GM12878 (cell line): ENCODE measurements around the gene EFHC1. TPM values are rescaled to one million over a fixed set of nuclear protein-coding genes. Genes with fewer than 3 reads are reported as not detected.

Experiments used
- ATF2 ChIP-seq: IDR thresholded peaks from 2 replicates; pipeline ENCODE4 v1.6.1; 2012; ENCODE audit warnings: low read length, inconsistent platforms
- CHD1 ChIP-seq: IDR thresholded peaks from 2 replicates; pipeline ENCODE4 v1.6.1; 2012; ENCODE audit warnings: low read depth, low read length, improper control_type of control experiment
- CUX1 ChIP-seq: IDR thresholded peaks from 2 replicates; pipeline ENCODE4 v1.6.1; 2012; ENCODE audit warnings: improper control_type of control experiment, low read depth, low read length; ENCODE audit not compliant: insufficient replicate concordance
- ETV6 ChIP-seq, 2 experiments: fragments of 450-650 bp in 1 of 2; IDR thresholded peaks in 1 of 2; conservative IDR thresholded peaks in 1 of 2; 2 replicates each; pipeline ENCODE4 v1.6.1; 2014; ENCODE audit warnings: antibody characterized with exemption in 1 of 2, borderline replicate concordance in 1 of 2, low read depth in 1 of 2, mild to moderate bottlenecking in 1 of 2, moderate library complexity in 1 of 2
- IKZF1 ChIP-seq: fragments of 450-650 bp; conservative IDR thresholded peaks from 2 replicates; pipeline ENCODE4 v1.6.1; 2017; ENCODE audit warnings: antibody characterized with exemption, mild to moderate bottlenecking
- IKZF2 ChIP-seq, 2 experiments: fragments of 450-650 bp; IDR thresholded peaks; 2 replicates each; pipeline ENCODE4 v1.6.1; 2017; ENCODE audit warnings: mild to moderate bottlenecking in 2 of 2, moderate library complexity in 2 of 2
- KLF5 ChIP-seq: fragments of 450-650 bp; IDR thresholded peaks from 2 replicates; pipeline ENCODE4 v1.6.1; 2014; ENCODE audit warnings: mild to moderate bottlenecking; ENCODE audit not compliant: partially characterized antibody
- MXI1 ChIP-seq: fragments of 150-350 bp; IDR thresholded peaks from 2 replicates; pipeline ENCODE4 v1.6.1; 2011; ENCODE audit warnings: low read depth, mild to moderate bottlenecking, inconsistent platforms, low read length, improper control_type of control experiment
- POU2F2 ChIP-seq: IDR thresholded peaks from 3 replicates; pipeline ENCODE4 v1.6.1; 2011; ENCODE audit warnings: low read depth, mild to moderate bottlenecking, low read length, borderline replicate concordance
- RB1 ChIP-seq: fragments of 450-650 bp; formaldehyde crosslinking; IDR thresholded peaks from 2 replicates; pipeline ENCODE4 v1.6.1; 2017; ENCODE audit warnings: mild to moderate bottlenecking, borderline replicate concordance
- SIX5 ChIP-seq: IDR thresholded peaks from 2 replicates; pipeline ENCODE4 v1.6.1; 2011; ENCODE audit warnings: mild to moderate bottlenecking, low read depth, low read length, moderate library complexity; ENCODE audit not compliant: severe bottlenecking
- ZNF592 ChIP-seq: fragments of 450-650 bp; IDR thresholded peaks from 2 replicates; pipeline ENCODE4 v1.6.1; 2017; ENCODE audit warnings: mild to moderate bottlenecking, moderate library complexity
- ZZZ3 ChIP-seq: IDR thresholded peaks from 2 replicates; pipeline ENCODE4 v1.6.1; 2011; ENCODE audit warnings: low read depth; ENCODE audit not compliant: control insufficient read depth, insufficient read length
- polyA plus RNA-seq, 11 experiments: library from polyadenylated mRNA; depleted of rRNA in 4 of 11; unstranded in 6 of 11; stranded (reverse) in 5 of 11; fragments of >200 nt; fragmentation: Nextera tagmentation in 4 of 11; fragmentation: Illumina TruSeq in 1 of 11; extraction: Ambion mirVana in 4 of 11; extraction: Trizol in 1 of 11; gene quantifications; 1 replicate in 1 of 11; 2 replicates in 10 of 11; pipeline versions ENCODE4 v1.2.1 to v1.2.3, GENCODE V29; 2011 to 2016; ENCODE audit warnings: inconsistent platforms in 2 of 11, missing spikeins in 2 of 11, low read depth in 1 of 11
- total RNA-seq, 4 experiments: library from RNA; depleted of rRNA in 3 of 4; stranded (reverse); fragments of >200 nt in 3 of 4; fragmentation: Illumina TruSeq in 1 of 4; extraction: Trizol in 1 of 4; gene quantifications; 2 replicates each; pipeline versions ENCODE4 v1.2.1 to v1.2.3, GENCODE V29; 2013 to 2021

Gene EFHC1
- total and polyA plus RNA-seq, 10 of the 15 experiments (the other 5 are each of a cell fraction or from before 2014, with no cell fraction given), result 5.5 to 14.5 (median 8.8) TPM

DNA sequence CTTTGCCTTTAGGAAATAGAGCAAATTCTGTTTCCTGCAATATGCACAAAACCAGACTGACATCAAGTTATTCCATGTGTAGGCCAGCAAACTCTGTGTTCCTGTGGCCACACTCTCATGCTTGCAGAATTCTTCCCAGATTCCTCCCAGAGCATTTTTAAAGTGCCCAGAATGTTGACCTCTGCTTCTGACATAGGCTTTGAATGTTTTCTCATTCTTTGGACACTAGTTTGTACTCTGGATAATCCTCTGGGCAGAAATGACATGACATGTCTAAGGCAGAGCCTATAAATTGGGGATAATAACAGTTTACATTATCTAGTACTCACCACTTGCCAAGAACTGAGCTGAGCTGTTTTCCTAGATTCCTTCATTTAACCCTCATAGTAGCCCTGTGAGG, 9.2 kb upstream of the EFHC1 start (continued):
- TF ChIP-seq ZNF592 (no peak), ATF2 (no peak), POU2F2 (no peak), RB1 (no peak), IKZF2 (IDR thresholded peaks at IDR 0.05) (no peak), CUX1 (no peak), MXI1 (no peak), ZZZ3 (no peak), KLF5 (no peak), IKZF1 (no peak), ETV6 (conservative IDR thresholded peaks at IDR 0.05 in 1 of 2, IDR thresholded peaks at IDR 0.05 in 1 of 2; ENCODE audit: borderline replicate concordance in 1 of 2, low read depth in 1 of 2) (no peak), SIX5 (no peak), CHD1 (no peak)
- TF ChIP-seq, all 136 proteins: peak for 0
